HEK293 (cell line): ENCODE results near the gene AFDN.

Experiments
- CTCF ChIA-PET: fragments of 350-600 bp; formaldehyde crosslinking; extraction: SDS; loops from one replicate; lab custom pipeline; 2021; ENCODE audit warnings: antibody characterized with exemption; lab: Yijun Ruan, JAX
- POLR2A ChIA-PET: fragments of 300-600 bp; formaldehyde crosslinking; extraction: SDS; loops from one replicate; lab custom pipeline; 2020; ENCODE audit warnings: antibody characterized with exemption, inconsistent platforms; lab: Yijun Ruan, JAX
- H3K27ac ChIP-seq: fragments of 200-500 bp; sonication (Bioruptor generic); 2 replicates; pipeline ENCODE4 v1.5.1; 2014; ENCODE audit warnings: low read depth, low read length, control low read depth, inconsistent platforms; ENCODE audit errors: extremely low read depth
- H3K36me3 ChIP-seq, 2 experiments: fragments of 200-500 bp in 1 of 2; sonication (Bioruptor generic) in 1 of 2; 1 replicate in 1 of 2; 2 replicates in 1 of 2; pipeline ENCODE4 v1.5.1; 2014 to 2017; ENCODE audit warnings: inconsistent platforms in 2 of 2, low read length in 2 of 2; ENCODE audit not compliant: control insufficient read depth in 2 of 2, insufficient read depth in 1 of 2
- H3K4me1 ChIP-seq: fragments of 200-500 bp; sonication (Bioruptor generic); 2 replicates; pipeline ENCODE4 v1.5.1; 2014; ENCODE audit warnings: mild to moderate bottlenecking, low read length, inconsistent platforms; ENCODE audit not compliant: control insufficient read depth, insufficient read depth
- H3K4me3 ChIP-seq: 2 replicates; pipeline ENCODE4 v1.5.1; 2011; ENCODE audit warnings: low read depth, mild to moderate bottlenecking, control low read depth, low read length, moderate library complexity
- H3K9me3 ChIP-seq: fragments of 200-500 bp; sonication (Bioruptor generic); 2 replicates; pipeline ENCODE4 v1.5.1; 2014; ENCODE audit warnings: low read depth, low read length, inconsistent platforms; ENCODE audit not compliant: control insufficient read depth, insufficient read depth
- BCL6B ChIP-seq: fragments of 450-650 bp; formaldehyde crosslinking; IDR thresholded peaks from 2 replicates; pipeline ENCODE4 v1.5.1; 2017; ENCODE audit warnings: missing biosample characterization, missing genetic modification characterization
- TCF7L2 ChIP-seq: IDR thresholded peaks from 2 replicates; pipeline ENCODE4 v1.6.1; 2011; ENCODE audit warnings: low read depth, mild to moderate bottlenecking, inconsistent platforms, low read length, moderate library complexity, borderline replicate concordance
- YY2 ChIP-seq: fragments of 450-650 bp; formaldehyde crosslinking; IDR thresholded peaks from 2 replicates; pipeline ENCODE4 v1.5.1; 2016; ENCODE audit warnings: missing biosample characterization, missing genetic modification characterization
- ZBTB11 ChIP-seq: fragments of 450-650 bp; formaldehyde crosslinking; conservative IDR thresholded peaks from 2 replicates; pipeline ENCODE4 v1.5.1; 2016; ENCODE audit warnings: low read depth, missing biosample characterization, missing genetic modification characterization
- ZIC2 ChIP-seq: fragments of 450-650 bp; formaldehyde crosslinking; IDR thresholded peaks from 2 replicates; pipeline ENCODE4 v1.5.1; 2016; ENCODE audit warnings: missing biosample characterization, missing genetic modification characterization
- ZNF157 ChIP-seq: fragments of 450-650 bp; formaldehyde crosslinking; IDR thresholded peaks from 2 replicates; pipeline ENCODE4 v1.5.1; 2016; ENCODE audit warnings: missing biosample characterization, missing genetic modification characterization
- ZNF202 ChIP-seq: fragments of 450-650 bp; formaldehyde crosslinking; IDR thresholded peaks from 2 replicates; pipeline ENCODE4 v1.5.1; 2016; ENCODE audit warnings: missing biosample characterization, missing genetic modification characterization, borderline replicate concordance
- ZNF26 ChIP-seq: fragments of 450-650 bp; formaldehyde crosslinking; IDR thresholded peaks from 2 replicates; pipeline ENCODE4 v1.5.1; 2016; ENCODE audit warnings: missing biosample characterization, missing genetic modification characterization
- ZNF274 ChIP-seq, 2 experiments: fragments of 200-500 bp in 1 of 2; fragments of 450-650 bp in 1 of 2; sonication (Bioruptor generic) in 1 of 2; formaldehyde crosslinking in 1 of 2; IDR thresholded peaks; 2 replicates each; pipeline versions ENCODE4 v1.5.1 to v1.6.1; 2014 to 2016; ENCODE audit warnings: borderline replicate concordance in 1 of 2, inconsistent platforms in 1 of 2, low read length in 1 of 2, missing biosample characterization in 1 of 2, missing genetic modification characterization in 1 of 2
- ZNF521 ChIP-seq: fragments of 450-650 bp; formaldehyde crosslinking; IDR thresholded peaks from 2 replicates; pipeline ENCODE4 v1.5.1; 2017; ENCODE audit warnings: missing biosample characterization, mild to moderate bottlenecking, missing genetic modification characterization
- ZNF670 ChIP-seq: fragments of 450-650 bp; formaldehyde crosslinking; IDR thresholded peaks from 2 replicates; pipeline ENCODE4 v1.5.1; 2016; ENCODE audit warnings: missing biosample characterization, missing genetic modification characterization, low read depth
- ZNF707 ChIP-seq: fragments of 450-650 bp; formaldehyde crosslinking; IDR thresholded peaks from 2 replicates; pipeline ENCODE4 v1.5.1; 2016; ENCODE audit warnings: missing biosample characterization, missing genetic modification characterization
- ZNF747 ChIP-seq: fragments of 450-650 bp; formaldehyde crosslinking; IDR thresholded peaks from 2 replicates; pipeline ENCODE4 v1.5.1; 2016; ENCODE audit warnings: missing biosample characterization, missing genetic modification characterization
- ZNF843 ChIP-seq: fragments of 450-650 bp; formaldehyde crosslinking; IDR thresholded peaks from 2 replicates; pipeline ENCODE4 v1.5.1; 2016; ENCODE audit warnings: missing biosample characterization, missing genetic modification characterization
- ZSCAN18 ChIP-seq: fragments of 450-650 bp; formaldehyde crosslinking; IDR thresholded peaks from 2 replicates; pipeline ENCODE4 v1.5.1; 2016; ENCODE audit warnings: missing biosample characterization, missing genetic modification characterization

AFDN gene

GRCh38 chr6:167965592-167966539 is 139.2 kb downstream of the AFDN start:
- POLR2A ChIA-PET = no interaction called here
- Histone ChIP-seq H3K4me3 (no peak overlapping the region), H3K36me3 (peaks cover 36 to 96% of the 10 kb centered on the region in 2 experiments), H3K27ac (no peak overlapping the region), H3K4me1 (no peaks in the 10 kb centered on the region), H3K9me3 (no peaks in the 10 kb centered on the region)
- CTCF ChIA-PET = no interaction called here
- TF ChIP-seq ZNF274 (IDR thresholded peaks at IDR 0.05; ENCODE audit: low read length) (no peak), ZNF274 (tag by site-specific recombination; IDR thresholded peaks at IDR 0.05; ENCODE audit: borderline replicate concordance) (no peak), ZNF843 (no peak), YY2 (tag by site-specific recombination) (no peak), TCF7L2 (no peak), ZNF521 (tag by site-specific recombination) (no peak), ZNF26 (tag by site-specific recombination) (no peak), ZNF747 (no peak)

- Histone ChIP-seq H3K27ac (no peak overlapping the region), H3K36me3 (peaks cover 36 to 99% of the 10 kb centered on the region in 2 experiments), H3K4me3 (no peak overlapping the region), H3K9me3 (no peaks in the 10 kb centered on the region), H3K4me1 (no peaks in the 10 kb centered on the region)
- POLR2A ChIA-PET = no interaction called here
- CTCF ChIA-PET = interaction anchor here (1.7 kb wide), 1 partner anchor 20 kb away, joined by 7 read pairs; no protein-coding TSS in a partner anchor
- TF ChIP-seq ZNF670 (tag by site-specific recombination) (no peak), ZNF202 (tag by site-specific recombination) (no peak), ZSCAN18 (tag by site-specific recombination) (no peak), BCL6B (no peak), ZNF707 (tag by site-specific recombination) (no peak), ZIC2 (tag by site-specific recombination) (no peak), ZBTB11 (tag by site-specific recombination) (no peak), ZNF157 (tag by site-specific recombination) (no peak)
Measured at GRCh38 chr6:167966540-167966905, 139.8 kb downstream of the AFDN start.
